ENCODE measurements around the gene UBAC2.

UBAC2 gene

DNA sequence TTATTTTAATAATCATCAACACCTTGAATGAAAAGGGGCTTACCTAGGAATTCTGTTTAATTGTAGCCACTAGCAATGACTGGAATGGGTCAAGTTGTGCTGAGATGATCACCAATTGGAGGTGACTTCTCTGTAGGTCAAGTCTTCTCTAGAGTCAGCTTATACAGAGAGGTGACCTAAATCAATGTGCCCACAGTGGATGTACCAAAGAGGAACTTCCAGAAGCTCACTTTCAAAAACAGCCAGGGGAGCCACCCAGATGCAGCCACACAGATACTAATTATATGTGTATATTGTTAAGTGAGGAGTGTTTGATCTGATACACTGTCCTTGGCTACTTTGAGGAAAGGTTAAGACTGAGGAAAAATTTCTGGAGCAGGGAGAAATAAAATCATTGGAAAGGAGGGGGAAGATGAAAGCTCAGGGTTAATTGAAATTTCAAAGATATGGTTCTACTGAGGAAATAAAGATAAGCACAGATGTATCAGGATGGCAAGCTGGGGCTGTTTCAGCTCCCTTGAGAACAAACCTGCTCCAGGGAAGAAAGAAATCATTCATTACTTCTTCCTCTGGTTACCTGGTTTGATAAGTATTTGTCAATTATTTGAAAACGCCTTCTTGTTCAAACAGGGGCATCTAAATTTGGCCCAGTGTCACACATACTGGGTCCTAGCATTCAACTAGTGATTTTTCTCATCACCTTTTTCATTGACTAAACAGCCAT, 101.4 kb downstream of the UBAC2 start:
- H3K4me3 ChIP-seq (replicated peaks in 1 of 2; ENCODE audit: low read depth in 2 of 2, low read length in 2 of 2): no peak overlapping the region
- DNase-seq (ENCODE audit: low read depth in 2 of 2): no peak
- TF ChIP-seq, protein P1, sequence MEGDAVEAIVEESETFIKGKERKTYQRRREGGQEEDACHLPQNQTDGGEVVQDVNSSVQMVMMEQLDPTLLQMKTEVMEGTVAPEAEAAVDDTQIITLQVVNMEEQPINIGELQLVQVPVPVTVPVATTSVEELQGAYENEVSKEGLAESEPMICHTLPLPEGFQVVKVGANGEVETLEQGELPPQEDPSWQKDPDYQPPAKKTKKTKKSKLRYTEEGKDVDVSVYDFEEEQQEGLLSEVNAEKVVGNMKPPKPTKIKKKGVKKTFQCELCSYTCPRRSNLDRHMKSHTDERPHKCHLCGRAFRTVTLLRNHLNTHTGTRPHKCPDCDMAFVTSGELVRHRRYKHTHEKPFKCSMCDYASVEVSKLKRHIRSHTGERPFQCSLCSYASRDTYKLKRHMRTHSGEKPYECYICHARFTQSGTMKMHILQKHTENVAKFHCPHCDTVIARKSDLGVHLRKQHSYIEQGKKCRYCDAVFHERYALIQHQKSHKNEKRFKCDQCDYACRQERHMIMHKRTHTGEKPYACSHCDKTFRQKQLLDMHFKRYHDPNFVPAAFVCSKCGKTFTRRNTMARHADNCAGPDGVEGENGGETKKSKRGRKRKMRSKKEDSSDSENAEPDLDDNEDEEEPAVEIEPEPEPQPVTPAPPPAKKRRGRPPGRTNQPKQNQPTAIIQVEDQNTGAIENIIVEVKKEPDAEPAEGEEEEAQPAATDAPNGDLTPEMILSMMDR (IDR thresholded peaks at IDR 0.05; ENCODE audit: low read depth, low read length): no peak

DNA sequence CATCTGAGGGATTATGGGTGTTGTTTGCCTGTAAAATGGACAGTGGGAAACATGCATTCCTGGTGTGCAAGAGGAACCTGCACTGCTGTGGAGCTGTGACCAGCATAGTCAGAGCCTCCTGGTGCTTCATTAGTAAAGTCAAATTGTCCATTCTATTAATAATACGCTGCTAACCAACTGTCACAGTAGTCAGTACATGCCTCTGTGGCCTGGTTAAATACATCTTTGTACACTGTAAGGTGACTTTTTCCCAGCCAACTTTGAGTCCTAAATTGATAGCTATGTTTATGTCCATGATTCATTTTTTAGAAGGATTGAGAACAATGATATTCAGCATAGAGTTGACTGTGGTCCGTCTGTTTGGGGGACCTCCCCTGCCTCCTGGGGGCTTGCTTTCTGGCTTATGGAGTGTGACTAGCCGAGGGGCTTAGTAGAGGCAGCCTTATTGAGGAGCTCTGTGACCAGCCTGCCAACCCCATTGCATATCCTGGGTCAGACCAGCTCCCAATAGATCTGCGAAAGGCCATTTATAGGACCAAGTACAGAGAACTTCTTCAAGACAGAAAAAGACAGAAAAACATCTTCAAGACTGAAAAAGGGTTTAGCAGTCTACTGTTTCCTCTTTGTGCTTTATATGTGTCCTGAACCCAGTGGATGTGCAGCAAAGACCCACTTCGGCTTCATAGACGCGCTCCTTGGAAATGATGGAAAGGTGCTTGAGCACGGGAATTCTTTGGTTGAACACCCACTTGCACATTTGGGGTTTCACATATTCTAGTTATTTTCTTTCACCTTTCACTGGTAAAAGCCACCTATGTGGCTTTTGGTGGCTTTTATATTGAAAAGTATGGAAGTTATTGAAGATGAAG, 102.2 kb downstream of the UBAC2 start:
- TF ChIP-seq, protein P1 (IDR thresholded peaks at IDR 0.05; ENCODE audit: low read depth, low read length): no peak
- DNase-seq (ENCODE audit: low read depth in 2 of 2): no peak
- no peak overlapping the region for H3K4me3 ChIP-seq (replicated peaks in 1 of 2; ENCODE audit: low read depth in 2 of 2, low read length in 2 of 2)

DNA sequence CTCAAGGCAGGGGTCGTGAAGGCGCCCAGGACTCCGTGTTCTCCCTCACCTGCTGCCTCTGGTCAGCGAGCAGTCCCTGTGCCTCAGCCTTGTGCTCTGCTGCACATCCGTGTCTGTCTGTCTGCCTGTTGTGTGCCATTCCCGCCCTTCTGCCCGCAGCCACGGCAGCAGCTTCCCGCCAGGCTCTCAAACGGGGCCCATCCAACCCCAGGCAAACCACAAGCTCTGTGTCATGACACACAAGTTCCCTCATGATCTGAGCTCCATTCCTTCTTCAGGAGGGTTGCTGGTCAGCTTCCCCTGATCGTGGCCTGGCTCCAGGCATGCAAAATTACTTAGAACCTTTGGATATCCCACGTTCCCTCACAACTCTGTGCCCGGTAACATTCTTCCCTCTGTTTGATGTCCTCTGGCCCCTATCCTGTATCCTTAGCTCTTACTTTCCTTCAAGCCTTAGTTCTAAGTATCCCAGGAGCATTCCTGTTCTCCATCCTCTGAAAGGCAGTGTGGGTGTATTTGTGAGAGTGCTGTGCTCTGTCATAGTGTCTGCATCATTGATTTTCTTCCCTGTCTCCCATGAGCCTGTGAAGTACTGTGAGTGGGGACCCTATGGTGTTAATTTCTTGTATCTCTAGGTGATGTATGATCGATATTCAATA, 103.3 kb downstream of the UBAC2 start:
- no peak for DNase-seq (ENCODE audit: low read depth in 2 of 2)
- TF ChIP-seq, protein P1 (IDR thresholded peaks at IDR 0.05; ENCODE audit: low read depth, low read length): no peak
- H3K4me3 ChIP-seq (replicated peaks in 1 of 2; ENCODE audit: low read depth in 2 of 2, low read length in 2 of 2): no peak overlapping the region

DNA sequence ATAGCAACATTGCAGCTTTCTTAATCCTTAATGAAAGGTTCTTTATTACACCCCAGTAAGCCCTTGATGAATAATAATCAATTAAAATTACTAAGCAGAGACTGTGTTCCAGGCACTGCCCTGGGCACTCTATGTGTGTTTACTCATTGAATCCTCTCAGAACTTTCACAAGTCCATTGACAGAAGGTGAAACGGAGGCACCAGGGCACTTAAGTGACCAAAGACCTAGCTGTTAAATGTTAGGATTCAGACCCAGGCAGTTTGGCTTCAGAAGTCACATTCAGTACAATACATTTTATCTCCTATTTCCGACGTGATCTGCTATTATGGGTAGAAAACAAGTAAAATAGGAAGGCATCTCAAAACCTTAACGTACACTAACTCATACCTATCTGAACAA, 103.9 kb downstream of the UBAC2 start:
- DNase-seq (ENCODE audit: low read depth in 2 of 2): no peak
- TF ChIP-seq, protein P1 (IDR thresholded peaks at IDR 0.05; ENCODE audit: low read depth, low read length): no peak
- no peak overlapping the region for H3K4me3 ChIP-seq (replicated peaks in 1 of 2; ENCODE audit: low read depth in 2 of 2, low read length in 2 of 2)

DNA sequence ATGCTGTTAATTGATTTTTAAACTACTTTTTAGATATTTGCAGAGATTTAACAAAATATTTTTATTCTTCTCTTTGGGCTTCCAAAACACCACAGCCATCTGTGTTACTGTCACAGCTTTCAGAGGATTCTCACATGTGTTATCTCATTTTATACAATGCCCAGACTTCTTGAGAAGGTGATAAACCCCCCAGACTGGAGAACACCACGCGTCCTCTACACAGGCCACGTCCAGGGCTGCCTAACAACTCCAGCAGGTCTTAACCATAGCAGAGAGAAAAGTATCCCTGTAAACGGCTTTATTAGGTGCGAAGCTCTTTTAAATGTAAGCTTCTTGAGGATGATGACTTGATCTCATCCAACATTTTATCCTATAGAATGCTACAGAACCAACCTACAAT, 104.5 kb downstream of the UBAC2 start:
- TF ChIP-seq, protein P1 (IDR thresholded peaks at IDR 0.05; ENCODE audit: low read depth, low read length): no peak
- no peak overlapping the region for H3K4me3 ChIP-seq (replicated peaks in 1 of 2; ENCODE audit: low read depth in 2 of 2, low read length in 2 of 2)
- DNase-seq (ENCODE audit: low read depth in 2 of 2): no peak

DNA sequence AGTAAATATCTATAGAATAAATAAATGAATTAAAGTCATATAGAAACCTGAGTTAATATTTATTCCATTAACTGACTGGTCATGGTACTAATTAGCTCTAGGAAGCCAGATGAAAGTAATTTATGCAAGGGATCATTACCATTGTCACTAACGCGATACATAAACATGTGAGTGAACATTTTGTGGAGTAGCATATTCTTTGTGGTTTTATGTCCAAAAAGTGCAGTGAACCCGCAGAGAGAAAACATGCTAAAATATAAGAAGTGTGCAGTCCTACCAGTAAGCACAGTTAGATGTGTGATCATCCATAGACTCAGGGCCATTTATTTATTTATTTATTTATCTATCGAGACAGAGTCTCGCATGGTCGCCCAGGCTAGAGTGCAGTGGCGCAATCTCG, 104.9 kb downstream of the UBAC2 start:
- TF ChIP-seq, protein P1 (IDR thresholded peaks at IDR 0.05; ENCODE audit: low read depth, low read length): no peak
- H3K4me3 ChIP-seq (replicated peaks in 1 of 2; ENCODE audit: low read depth in 2 of 2, low read length in 2 of 2): no peak overlapping the region
- DNase-seq (ENCODE audit: low read depth in 2 of 2): no peak

Measured in cardiac fibroblast (primary cell).